ENCODE results near the gene NKX1-2. TPM values are rescaled to one million over a fixed set of nuclear protein-coding genes. Genes with fewer than 3 reads are reported as not detected.

NKX1-2 gene
- total RNA-seq, 1 donor from 2014 or later = not detected

DNA sequence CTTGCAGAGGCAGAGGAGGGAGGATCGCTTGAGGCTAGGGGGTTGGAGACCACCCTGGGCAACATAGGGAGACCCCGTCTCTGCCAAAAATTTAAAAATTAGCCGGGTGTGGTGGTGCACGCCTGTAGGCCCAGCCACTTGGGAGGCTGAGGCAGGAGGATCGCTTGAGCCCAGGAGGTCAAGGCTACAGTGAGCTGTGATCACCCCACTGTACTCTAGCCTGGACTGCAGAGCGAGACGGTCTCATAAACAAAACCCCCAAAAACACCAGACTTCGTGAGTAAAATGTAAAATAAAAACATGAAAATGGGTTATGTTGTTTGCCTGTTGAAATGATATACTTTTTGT lies 12.5 kb upstream of the NKX1-2 start:
- TF ChIP-seq, protein P1, sequence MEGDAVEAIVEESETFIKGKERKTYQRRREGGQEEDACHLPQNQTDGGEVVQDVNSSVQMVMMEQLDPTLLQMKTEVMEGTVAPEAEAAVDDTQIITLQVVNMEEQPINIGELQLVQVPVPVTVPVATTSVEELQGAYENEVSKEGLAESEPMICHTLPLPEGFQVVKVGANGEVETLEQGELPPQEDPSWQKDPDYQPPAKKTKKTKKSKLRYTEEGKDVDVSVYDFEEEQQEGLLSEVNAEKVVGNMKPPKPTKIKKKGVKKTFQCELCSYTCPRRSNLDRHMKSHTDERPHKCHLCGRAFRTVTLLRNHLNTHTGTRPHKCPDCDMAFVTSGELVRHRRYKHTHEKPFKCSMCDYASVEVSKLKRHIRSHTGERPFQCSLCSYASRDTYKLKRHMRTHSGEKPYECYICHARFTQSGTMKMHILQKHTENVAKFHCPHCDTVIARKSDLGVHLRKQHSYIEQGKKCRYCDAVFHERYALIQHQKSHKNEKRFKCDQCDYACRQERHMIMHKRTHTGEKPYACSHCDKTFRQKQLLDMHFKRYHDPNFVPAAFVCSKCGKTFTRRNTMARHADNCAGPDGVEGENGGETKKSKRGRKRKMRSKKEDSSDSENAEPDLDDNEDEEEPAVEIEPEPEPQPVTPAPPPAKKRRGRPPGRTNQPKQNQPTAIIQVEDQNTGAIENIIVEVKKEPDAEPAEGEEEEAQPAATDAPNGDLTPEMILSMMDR (IDR thresholded peaks at IDR 0.05) = no peak
- no peak for DNase-seq (ENCODE audit: low spot score in 2 of 2)
- Histone ChIP-seq H3K27ac (peak overlapping the region in 1 of 2 donors; percentile 93), H3K27me3 (no peaks in the 10 kb centered on the region), H3K4me3 (peak overlapping the region; percentile 78 to 96), H3K36me3 (no peaks in the 10 kb centered on the region), H3K9me3 (no peaks in the 10 kb centered on the region), H3K4me1 (no peaks in the 10 kb centered on the region)
- intact Hi-C loops (cut with DNase I) = no loop called here

DNA sequence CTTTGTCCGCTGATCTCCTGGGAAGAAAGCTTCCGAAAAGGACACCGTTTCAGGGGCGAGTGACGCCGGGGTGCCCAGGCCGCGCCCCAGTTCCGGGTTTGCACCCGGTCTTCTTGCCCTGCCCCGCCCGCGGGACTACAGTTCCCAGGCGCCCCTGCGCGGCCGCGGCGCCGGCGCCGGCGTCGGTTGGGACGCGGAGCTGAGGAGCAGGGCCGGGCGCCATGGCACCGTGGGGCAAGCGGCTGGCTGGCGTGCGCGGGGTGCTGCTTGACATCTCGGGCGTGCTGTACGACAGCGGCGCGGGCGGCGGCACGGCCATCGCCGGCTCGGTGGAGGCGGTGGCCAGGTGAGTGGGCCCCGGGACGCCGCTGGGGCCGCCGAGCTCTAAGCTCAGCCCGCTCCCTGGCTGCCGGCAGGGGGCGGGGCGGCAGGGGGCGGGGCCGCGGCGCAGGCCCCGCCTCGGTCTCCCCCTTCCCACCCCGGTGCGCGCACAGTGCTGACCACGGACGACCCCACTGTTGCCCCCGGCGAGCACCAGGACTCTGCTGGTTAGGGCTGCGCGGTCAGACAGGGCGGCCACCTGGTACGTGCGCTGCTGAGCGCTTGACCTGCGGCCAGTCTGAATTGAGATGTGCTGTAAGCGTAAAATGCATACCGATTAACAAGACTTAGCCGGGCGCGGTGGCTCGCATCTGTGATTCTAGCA lies 12.0 kb upstream of the NKX1-2 start, which contains the start of gene LHPP:
Gene LHPP (plus strand): TSS at position 182 of the 706 bp plus-strand sequence. CDS start 40 bp downstream, at position 222.
- H3K4me3 ChIP-seq = peak within 1 kb of the TSS; percentile 78 to 96
- TF ChIP-seq, protein P1 (IDR thresholded peaks at IDR 0.05) = peak; percentile 22 to 54 (median 41)
- intact Hi-C loops (cut with DNase I) = loop anchor here (2.0 kb wide), 1 partner anchor 43 kb away; the partner anchor contains the start of gene OAT
- H3K27ac ChIP-seq = peak within 1 kb of the TSS; percentile 64 to 93
- H3K4me1 ChIP-seq = no peaks in the 10 kb centered on the region
- H3K27me3 ChIP-seq = no peaks in the 10 kb centered on the region
- H3K9me3 ChIP-seq = no peaks in the 10 kb centered on the region
- peak; percentile 24 to 91 for DNase-seq (ENCODE audit: low spot score in 2 of 2)
- H3K36me3 ChIP-seq = no peaks in the 10 kb centered on the region

DNA sequence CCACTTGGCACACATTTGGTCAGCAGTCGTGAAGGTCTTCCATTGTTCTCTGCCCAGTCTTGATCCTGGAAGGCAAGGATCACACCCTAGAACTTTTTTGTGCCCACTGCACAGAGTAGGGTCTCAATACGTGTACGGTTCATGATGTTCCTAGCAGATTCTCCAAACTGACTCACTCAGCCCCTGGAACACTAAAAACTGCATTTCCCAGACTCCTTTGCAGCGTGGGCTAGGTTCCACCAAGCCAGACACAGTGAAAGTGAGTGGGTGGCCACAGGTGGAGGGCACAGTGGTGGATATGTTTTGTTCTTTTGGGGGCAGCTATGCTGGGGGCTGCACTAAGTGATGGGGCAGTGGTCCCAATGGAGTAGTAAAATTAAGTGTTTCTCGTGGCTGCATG lies 10.3 kb upstream of the NKX1-2 start:
- DNase-seq (ENCODE audit: low spot score in 2 of 2) = no peak
- Histone ChIP-seq H3K27ac (no peak overlapping the region), H3K4me3 (no peak overlapping the region), H3K36me3 (no peaks in the 10 kb centered on the region), H3K9me3 (no peaks in the 10 kb centered on the region), H3K27me3 (no peaks in the 10 kb centered on the region), H3K4me1 (no peaks in the 10 kb centered on the region)
- TF ChIP-seq, protein P1 (IDR thresholded peaks at IDR 0.05) = no peak
- intact Hi-C loops (cut with DNase I) = loop anchor here (2.0 kb wide), 1 partner anchor 41 kb away; the partner anchor contains the start of gene OAT

DNA sequence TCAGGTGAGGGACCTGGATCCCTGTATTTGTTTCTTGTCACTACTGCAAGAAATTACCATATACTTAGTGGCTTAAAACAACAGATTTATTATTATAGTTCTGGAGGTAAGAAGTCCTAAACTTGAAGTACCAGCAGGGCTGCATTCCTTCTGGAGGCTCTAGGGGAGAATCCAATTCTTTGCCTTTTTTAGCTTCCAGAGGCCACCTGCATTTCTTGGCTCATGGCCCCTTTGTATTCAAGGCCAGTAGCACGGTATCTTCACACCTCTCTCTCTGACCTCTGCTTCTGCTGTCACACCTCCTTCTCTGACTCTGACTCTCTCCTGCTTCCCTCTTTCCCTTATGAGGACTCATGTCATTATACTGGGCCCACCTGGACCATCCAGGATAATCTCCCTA lies 9.6 kb upstream of the NKX1-2 start:
- no peak for DNase-seq (ENCODE audit: low spot score in 2 of 2)
- TF ChIP-seq, protein P1 (IDR thresholded peaks at IDR 0.05) = no peak
- Histone ChIP-seq H3K4me3 (no peak overlapping the region), H3K4me1 (no peaks in the 10 kb centered on the region), H3K9me3 (no peaks in the 10 kb centered on the region), H3K27ac (no peak overlapping the region), H3K36me3 (no peaks in the 10 kb centered on the region), H3K27me3 (no peaks in the 10 kb centered on the region)
- intact Hi-C loops (cut with DNase I) = no loop called here

DNA sequence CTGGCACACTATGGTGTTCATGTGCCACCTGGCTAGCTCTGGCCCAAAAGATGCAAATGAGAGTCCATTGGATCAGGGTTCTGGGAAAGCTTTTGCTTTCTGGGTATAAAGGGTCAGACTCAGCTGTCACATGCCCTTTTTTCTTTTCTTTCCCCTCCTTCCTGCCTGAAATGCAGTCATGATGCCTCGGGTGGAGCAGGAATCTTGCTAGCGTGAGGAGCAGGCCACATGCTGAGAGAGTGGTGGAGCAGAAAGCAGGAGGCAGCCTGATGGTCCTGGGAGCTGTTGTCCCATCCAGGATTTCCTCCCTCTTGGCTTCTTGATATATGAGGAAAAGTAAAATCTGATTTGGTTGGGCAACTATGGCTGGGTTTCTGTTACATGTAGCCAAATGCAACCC lies 9.1 kb upstream of the NKX1-2 start:
- Histone ChIP-seq H3K36me3 (no peaks in the 10 kb centered on the region), H3K9me3 (no peaks in the 10 kb centered on the region), H3K27me3 (no peaks in the 10 kb centered on the region), H3K27ac (no peak overlapping the region), H3K4me3 (no peak overlapping the region), H3K4me1 (no peaks in the 10 kb centered on the region)
- TF ChIP-seq, protein P1 (IDR thresholded peaks at IDR 0.05) = no peak
- DNase-seq (ENCODE audit: low spot score in 2 of 2) = no peak
- intact Hi-C loops (cut with DNase I) = no loop called here

All from ascending aorta (tissue), 2 donors.